Left cardiac atrium (tissue), 4 donors: ENCODE results near the gene ACACB. TPM values are rescaled to one million over a fixed set of nuclear protein-coding genes. Genes with fewer than 3 reads are reported as not detected.

ENCODE experiments used
- ATAC-seq, 2 donors: fragments of 200-7000 bp; cut with Tn5 transposase; one replicate each; pipeline ENCODE4 v1.9.1; 2020; ENCODE audit warnings: mild to moderate bottlenecking in 2 of 2, moderate library complexity in 2 of 2
- DNase-seq: peaks from one replicate; pipeline ENCODE4 v3.0.0-alpha.2; 2020
- intact Hi-C, 2 donors: fragments of 100-400 bp; cut with DNase I; formaldehyde crosslinking; loops; one replicate each; pipeline versions ENCODE4 v1.14.1 to v1.15.1; 2022 to 2023
- total RNA-seq, 2 donors: library from RNA; stranded (reverse); fragmentation: NEBNext Ultra II Directional; extraction: Animal tissue kit (Norgen Biotek cat#: 25700); gene quantifications; one replicate each; pipeline ENCODE4 v1.2.1, GENCODE V29; 2021
- donor health status: DM: no; HTN: yes; CAD: no.
- donor health status: DM: no; HTN: yes; CAD: no; lungs with severe emphysema.
- donor health status: DM: yes; HTN: yes; CAD: no.
- donor health status: Dilated cardiomyopathy.

Gene ACACB
- total RNA-seq, 2 donors from 2014 or later = 165 to 172 TPM

- intact Hi-C loops = no loop called here
- DNase-seq (no peak), ATAC-seq (no peak)
Measured at GRCh38 chr12:109223868-109224267, 107.5 kb downstream of the ACACB start.

- DNase-seq (no peak), ATAC-seq (no peak)
- intact Hi-C loops = no loop called here
Measured at GRCh38 chr12:109228664-109229063, 112.3 kb downstream of the ACACB start.

DNA sequence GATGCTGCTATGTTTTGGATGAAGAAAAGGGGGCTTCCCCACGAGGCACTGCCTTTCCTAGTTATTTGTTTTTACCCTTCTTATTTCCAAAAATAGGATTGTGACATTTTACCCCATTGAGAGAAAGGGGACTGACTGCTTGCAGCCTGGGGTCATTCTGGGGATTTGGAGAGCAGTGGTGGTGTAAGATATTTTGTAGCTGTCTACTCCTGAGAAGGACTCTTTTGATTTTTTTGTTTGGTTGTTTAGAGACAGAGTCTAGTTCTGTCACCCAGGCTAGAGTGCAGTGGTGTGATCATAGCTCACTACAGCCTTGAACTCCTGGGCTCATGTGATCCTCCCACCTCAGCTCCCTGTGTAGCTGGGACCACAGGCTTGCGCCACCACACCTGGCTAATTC, 113.8 kb downstream of the ACACB start:
- ATAC-seq (no peak), DNase-seq (no peak)
- intact Hi-C loops = no loop called here

DNA sequence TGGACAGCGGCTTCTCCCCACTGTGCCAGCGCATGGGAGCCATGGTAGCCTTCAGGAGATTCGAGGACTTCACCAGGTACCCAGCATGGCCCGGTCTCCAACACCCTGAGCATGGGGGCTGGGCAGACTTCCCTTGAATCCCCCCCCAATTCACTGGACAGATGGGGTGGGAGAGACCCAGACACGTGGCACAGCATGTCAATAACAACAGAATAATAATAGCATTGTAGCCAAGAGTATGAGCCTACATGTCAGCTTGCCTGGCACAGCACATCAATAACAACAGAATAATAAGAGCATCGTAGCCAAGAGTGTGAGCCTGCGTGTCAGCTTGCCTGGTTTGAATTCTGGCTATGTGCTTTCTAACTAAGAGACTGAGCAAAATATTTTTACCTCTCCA, 116.3 kb downstream of the ACACB start:
- no peak for DNase-seq
- intact Hi-C loops = no loop called here
- ATAC-seq = no peak

DNA sequence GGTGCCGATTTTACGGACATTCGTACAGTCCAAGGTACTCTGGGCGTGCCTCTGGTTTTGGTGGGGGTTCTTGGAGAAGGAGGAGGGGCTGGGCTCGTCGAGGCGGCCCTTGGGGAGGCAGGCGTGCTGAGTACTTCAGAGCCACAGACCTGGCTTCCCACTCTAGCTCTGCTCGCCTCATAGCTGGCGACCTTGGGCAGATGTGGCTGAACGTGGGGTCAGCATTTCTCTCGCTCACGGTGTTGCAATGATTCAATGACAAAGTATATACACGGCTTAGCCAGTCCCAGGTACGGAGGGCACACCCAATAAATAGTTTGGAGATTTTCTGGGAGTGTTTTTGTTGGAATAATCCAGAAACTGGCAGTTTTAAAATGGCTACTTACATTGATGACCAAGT, 117.6 kb downstream of the ACACB start:
- no peak for ATAC-seq
- intact Hi-C loops = no loop called here
- DNase-seq = no peak

DNA sequence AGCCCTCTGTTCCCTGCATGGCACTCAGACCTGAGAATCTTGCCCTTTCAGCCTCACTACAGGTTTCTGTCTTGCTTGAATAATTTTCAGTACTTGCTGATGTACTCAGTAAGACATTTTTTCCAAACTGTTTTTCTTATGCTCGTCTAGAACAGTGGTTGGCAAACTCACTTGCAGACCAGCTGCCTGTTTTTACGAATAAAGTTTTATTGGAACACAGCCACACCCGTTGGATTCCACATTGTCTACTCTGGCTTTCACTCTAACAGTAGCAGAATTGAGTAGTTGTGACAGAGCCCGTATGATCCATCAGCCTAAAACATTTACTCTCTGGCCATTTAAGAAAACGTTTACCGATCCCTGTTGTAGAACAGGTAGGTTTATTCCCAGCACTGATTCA, 119.9 kb downstream of the ACACB start:
- DNase-seq = no peak
- intact Hi-C loops = no loop called here
- ATAC-seq = no peak

- ATAC-seq = no peak
- intact Hi-C loops = no loop called here
- DNase-seq = no peak
Measured at GRCh38 chr12:109239179-109239578, 122.8 kb downstream of the ACACB start.

DNA sequence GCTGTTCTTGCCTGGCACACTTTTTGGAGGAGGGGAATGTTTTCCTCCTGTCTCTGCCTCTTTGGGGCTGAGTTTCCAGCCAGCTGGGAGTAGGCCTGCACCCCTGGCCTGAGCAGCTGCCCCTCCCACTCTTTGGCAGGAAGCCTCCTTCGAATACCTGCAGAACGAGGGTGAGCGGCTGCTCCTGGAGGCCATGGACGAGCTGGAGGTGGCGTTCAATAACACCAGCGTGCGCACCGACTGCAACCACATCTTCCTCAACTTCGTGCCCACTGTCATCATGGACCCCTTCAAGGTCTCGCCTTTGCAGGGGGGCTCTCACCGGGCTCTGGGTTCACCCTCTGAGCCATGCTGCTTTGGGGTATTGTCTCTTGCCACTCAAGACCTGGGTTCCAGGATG, 123.3 kb downstream of the ACACB start:
- intact Hi-C loops = no loop called here
- no peak for ATAC-seq

DNA sequence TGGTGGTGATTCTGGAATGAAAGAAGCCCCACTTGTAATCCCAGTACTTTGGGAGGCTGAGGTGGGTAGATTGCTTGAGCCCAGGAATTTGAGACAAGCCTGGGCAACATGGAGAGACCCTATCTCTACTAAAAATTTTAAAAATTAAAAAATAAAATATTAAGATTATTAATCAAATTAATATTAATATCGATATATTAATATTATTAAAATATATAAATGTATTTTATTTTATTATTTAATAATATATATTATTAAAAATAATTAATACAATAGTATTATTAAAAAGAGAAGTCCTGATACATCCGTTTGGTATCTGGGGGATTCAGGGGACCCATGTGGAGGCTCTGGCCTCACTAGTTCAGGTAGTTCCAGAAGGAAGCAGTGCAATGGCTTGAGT, 124.0 kb downstream of the ACACB start:
- DNase-seq (no peak), ATAC-seq (no peak)
- intact Hi-C loops = no loop called here

More for the DNA sequence above, 123.3 kb downstream of the ACACB start:
- no peak for DNase-seq

- no peak for ATAC-seq
- no peak for DNase-seq
- intact Hi-C loops = no loop called here
Measured at GRCh38 chr12:109241936-109242335, 125.5 kb downstream of the ACACB start.

DNA sequence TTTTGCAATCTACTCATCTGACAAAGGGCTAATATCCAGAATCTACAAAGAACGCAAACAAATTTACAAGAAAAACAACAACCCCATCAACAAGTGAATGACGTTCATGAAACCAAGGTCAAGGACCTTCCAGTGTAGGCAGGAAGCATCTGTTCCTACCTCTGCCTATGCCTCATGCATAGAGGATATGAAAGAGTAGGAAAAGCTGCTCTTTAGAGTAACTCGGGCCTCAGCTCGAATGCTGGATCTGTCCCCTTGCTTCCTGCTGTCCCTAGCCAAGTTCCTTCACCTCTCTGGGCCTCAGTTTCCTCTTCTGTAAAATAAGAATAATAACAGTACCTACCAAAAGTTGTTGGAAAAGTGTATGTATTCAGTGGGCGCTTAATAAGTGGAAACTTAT, 127.7 kb downstream of the ACACB start:
- intact Hi-C loops = no loop called here
- DNase-seq (no peak), ATAC-seq (no peak)

DNA sequence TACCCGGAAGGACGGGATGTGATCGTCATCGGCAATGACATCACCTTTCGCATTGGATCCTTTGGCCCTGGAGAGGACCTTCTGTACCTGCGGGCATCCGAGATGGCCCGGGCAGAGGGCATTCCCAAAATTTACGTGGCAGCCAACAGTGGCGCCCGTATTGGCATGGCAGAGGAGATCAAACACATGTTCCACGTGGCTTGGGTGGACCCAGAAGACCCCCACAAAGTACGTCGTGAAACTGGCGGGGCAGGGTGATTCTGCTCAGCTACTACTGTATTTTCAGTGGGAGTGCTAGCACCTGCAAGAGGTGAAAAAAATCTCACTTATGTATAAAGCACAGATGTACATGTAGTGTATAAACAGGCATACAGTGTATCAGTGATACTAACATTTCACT, 129.8 kb downstream of the ACACB start:
- ATAC-seq = no peak
- intact Hi-C loops = no loop called here
- DNase-seq = no peak

- intact Hi-C loops = no loop called here
- ATAC-seq = no peak
- DNase-seq = no peak
Measured at GRCh38 chr12:109247831-109248654, 131.7 kb downstream of the ACACB start.

GRCh38 chr12:109250523-109250922, 134.1 kb downstream of the ACACB start:
- no peak for DNase-seq
- no peak for ATAC-seq
- intact Hi-C loops = no loop called here

DNA sequence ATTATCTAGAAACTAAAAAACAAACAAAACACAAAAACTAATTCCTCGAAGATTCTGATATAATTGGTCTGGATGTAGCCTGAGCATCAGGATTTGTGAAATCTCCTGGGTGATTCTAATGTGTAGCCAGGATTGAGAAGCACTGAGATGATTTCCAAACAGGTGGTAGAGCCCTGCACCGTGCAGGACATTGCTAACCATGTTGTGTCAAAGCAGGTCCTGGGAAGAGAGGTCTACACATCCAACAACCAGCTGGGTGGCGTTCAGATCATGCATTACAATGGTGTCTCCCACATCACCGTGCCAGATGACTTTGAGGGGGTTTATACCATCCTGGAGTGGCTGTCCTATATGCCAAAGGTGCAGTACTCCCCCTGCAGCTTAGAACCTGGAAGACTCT, 136.4 kb downstream of the ACACB start:
- DNase-seq (no peak), ATAC-seq (no peak)
- intact Hi-C loops = no loop called here

DNA sequence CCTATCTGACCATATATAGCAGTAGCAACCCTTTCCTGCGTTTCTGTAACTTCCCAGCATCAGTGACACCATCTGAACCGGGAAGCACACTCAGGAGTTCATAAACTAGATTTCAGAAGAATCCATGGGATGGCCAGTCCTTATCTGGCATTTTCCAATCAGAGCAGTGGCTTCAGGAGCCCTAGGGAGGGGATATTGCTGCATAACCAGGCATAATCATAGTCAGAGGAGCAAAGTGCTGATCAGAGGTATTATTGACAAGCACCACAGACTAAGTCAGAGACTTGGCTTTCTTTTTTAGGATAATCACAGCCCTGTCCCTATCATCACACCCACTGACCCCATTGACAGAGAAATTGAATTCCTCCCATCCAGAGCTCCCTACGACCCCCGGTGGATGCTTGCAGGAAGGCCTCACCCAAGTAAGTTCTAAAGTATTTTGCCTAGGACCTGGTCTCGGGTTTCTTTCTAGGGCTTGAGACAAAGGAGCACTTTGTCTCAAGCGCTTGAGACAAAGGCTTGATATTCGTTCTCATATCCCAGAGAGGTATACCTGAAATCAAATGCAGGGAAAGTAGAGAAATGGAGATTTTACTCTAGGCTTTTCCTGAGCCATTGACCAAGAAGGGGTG, 137.6 kb downstream of the ACACB start:
- intact Hi-C loops = no loop called here
- DNase-seq (no peak), ATAC-seq (no peak)

DNA sequence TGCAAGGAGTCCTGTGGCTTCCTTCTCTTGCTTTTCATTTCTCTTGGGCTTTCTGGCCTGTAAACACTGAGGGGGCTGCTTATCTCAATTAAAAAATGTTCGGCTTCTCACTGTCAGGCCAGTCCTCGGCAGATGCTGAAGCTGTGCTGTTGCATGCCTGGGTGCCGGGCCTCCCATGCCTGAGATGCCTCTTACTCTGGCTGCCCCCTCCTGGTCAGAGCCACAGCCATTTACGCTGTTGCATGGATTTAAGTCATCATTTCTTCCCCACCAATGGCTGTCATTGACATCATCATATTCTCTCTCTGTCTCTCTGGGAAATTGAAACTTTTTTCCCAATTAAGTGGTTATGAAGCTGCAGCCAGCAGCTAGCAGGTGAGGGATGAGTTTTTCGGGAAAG, 139.0 kb downstream of the ACACB start:
- intact Hi-C loops = no loop called here
- no peak for DNase-seq
- ATAC-seq = no peak

DNA sequence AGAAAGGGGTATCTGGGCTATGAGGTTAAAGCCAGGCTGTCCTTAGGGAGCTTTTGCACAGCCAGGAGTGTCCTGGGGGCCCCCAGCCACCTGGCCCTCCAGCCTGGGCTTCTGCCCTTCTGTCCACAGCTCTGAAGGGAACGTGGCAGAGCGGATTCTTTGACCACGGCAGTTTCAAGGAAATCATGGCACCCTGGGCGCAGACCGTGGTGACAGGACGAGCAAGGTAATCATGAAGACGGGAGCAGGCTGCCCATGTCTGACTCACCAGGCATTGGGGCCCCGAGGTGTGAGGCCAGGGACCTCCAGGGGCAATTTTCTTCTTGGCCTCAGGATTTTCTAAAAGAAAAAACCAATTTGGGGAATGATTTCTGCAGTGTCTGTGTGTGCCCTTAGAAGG, 139.6 kb downstream of the ACACB start:
- DNase-seq (no peak), ATAC-seq (no peak)
- intact Hi-C loops = no loop called here

- intact Hi-C loops = no loop called here
- DNase-seq (no peak), ATAC-seq (no peak)
Measured at GRCh38 chr12:109258201-109258600, 141.8 kb downstream of the ACACB start.

DNA sequence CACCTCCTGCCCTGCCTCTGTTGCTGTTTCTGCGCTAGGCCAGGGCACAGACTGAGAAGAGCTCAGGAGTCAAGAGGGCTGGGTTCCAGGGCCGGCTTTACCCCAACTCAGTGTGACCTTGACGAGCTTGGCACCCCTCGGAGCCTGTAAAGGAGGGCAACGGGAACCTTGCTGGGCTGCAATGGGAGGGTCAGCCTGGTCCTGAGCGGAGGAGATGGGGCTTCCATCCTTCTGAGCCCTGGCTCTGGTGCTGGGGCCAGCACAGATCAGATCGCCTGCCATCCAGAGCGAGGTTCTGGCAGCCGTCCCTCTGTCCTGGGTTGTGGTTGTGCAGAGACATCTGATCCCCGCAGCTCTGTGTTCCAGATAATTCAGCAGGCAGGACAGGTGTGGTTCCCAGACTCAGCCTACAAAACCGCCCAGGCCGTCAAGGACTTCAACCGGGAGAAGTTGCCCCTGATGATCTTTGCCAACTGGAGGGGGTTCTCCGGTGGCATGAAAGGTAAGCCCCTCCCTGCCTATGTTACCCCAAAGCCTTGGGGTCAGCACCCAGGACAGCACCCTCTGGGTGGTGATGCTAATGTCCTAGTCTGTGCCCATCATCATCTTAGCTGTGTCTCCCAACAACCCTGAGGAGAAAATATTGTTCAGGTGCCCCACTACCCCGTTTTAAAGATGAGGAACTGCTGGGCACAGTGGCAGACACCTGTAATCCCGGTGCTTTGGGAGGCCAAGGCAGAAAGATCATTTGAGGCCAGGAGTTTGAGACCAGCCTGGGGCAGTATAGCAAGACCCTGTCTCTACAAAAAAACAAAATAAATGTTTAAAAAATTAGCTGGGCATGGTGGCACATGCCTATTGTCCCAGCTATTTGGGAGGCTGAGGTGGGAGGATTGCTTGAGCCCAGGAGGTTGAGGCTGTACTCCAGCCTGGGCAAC, 142.5 kb downstream of the ACACB start:
- intact Hi-C loops = no loop called here
- no peak for ATAC-seq
- no peak for DNase-seq
